HT1080 (cell line): Measurements from ENCODE around the gene TMEM222. TPM values are rescaled to one million over a fixed set of nuclear protein-coding genes. Genes with fewer than 3 reads are reported as not detected.
"Not testable (repeated sequence)": the region's sequence is repeated elsewhere in the genome, so short reads cannot be mapped to it uniquely, and the experiment has no call there.

ENCODE experiments used
- DNase-seq: peaks from one replicate; pipeline ENCODE4 v3.0.0-alpha.2; 2015; ENCODE audit warnings: low read depth
- small RNA-seq: library from RNA; depleted of rRNA; stranded (forward); fragments of <200 nt; gene quantifications from one replicate; pipeline ENCODE3, GENCODE V24; 2014
- total RNA-seq: library from RNA; depleted of rRNA; stranded (reverse); fragments of >200 nt; shearing (Covaris generic); gene quantifications from 2 replicates; pipeline ENCODE4 v1.2.3, GENCODE V29; 2014; rRNA removed

TMEM222 gene
- total RNA-seq, 1 experiment from 2014 or later, result 75.0 TPM

- DNase-seq, result no peak
Observed at GRCh38 chr1:27377760-27378495, 56.0 kb downstream of the TMEM222 start.

- no peak for DNase-seq
Observed at GRCh38 chr1:27379564-27380122, 57.7 kb downstream of the TMEM222 start.

- DNase-seq, result no peak
Observed at GRCh38 chr1:27380224-27380623, 58.3 kb downstream of the TMEM222 start.

DNA sequence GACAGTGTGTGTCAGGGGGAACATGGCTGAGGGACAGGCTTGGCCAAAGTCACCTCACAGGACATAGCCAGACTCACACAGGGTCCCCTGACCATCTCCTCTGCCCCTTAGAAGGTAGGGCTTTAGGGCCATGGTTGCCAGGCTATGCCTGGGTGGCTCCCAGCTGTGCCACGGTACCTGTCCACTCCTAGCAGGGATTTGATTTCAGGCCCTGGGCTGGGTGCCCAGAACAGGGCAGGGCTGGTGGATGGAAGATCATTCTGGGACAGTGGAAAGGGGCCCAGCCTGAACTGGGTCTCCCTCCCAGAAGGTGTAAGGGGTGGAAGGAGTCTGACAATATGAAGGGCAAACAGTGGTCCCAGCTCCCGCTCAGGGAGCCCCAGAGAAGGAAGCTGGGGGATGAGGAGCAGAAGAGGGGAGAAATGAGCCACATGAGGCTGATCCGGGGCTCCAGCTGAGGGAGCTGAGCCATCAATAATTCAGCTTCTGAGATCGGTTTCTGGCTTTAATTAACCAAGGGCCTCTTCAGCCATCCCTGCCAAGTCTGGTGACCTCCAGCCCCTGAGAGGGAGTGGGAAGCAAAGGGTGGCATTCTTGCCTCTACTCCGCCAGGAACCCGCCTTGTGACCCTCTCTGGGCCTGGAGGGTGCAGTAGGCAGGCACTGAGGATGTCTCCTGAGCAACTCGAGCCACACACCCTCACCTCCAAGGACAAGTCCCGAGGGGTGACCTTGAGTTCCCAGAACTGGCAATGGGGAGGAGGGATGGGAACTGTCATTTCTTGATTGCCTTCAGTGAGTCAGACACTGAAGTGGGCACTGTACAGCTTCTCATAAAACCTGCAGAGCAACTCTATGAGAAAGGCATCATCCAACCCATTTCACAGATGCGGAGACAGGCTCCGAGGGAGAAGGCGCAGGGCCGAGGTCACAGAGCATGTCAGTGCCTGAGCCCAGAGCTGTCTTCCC lies 59.1 kb downstream of the TMEM222 start:
- DNase-seq, result no peak

DNA sequence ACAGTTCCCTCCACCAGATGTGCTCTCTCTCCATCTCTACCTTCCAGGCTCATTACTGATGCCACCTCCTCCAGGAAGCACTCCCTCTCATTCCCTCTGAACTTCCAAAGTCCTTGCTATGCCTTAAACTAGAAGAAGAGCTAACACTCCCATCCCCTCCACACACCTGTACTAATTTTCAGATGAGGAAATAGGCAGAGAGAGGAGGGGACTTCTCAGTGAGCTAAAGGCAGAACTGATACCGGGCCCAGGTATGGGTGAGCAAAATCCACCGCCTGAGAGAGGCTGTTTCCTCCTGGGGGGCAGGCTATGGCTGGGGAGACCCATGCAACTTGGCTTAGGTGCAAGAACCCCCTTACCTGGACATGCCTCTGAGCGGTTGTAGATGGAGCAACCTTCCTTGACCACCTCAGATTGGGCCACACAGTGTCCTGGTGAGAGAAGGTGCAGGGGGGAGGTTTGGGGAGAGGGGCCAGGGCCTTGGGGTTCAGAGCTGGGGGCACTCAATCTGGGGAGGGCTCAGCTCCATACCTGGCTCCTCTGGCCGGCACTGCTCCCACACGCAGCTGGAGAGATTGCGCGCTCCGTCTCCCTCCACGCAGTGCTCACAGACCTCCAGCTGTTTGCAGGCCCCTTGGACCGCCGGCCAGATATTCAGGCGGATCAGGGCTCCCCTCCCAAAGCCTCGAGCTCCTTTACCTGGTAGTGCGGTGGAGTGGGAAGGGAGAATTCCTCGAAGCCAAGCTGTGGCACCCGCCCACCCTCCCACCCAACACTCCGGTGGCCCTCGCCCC lies 60.2 kb downstream of the TMEM222 start:
- DNase-seq, result no peak

- DNase-seq, result no peak
Observed at GRCh38 chr1:27383039-27383605, 61.2 kb downstream of the TMEM222 start, which contains the start of gene CD164L2. Gene CD164L2, minus strand, starts transcription at chr1:27383333. Its CDS starts 94 bp downstream, at chr1:27383239.

- no peak for DNase-seq
Observed at GRCh38 chr1:27383661-27384060, 61.7 kb downstream of the TMEM222 start.

- not testable (repeated sequence) for DNase-seq
Observed at GRCh38 chr1:27384797-27385196, 62.8 kb downstream of the TMEM222 start.

Small RNAs within 50 kb of the gene (small RNA-seq; reads per million reads assigned to genes)
- not detected for gene RNU6-48P

Other genes with a start within 250 kb of the TMEM222 start
- 11.3 and 13.1 TPM in 2 replicates for gene SLC9A1, start 167.0 kb upstream of the TMEM222 start, total RNA-seq
- gene WDTC1, start 87.5 kb upstream of the TMEM222 start, total RNA-seq, result 6.3 and 9.1 TPM in 2 replicates
- 4.1 and 4.7 TPM in 2 replicates for gene SYTL1, start 19.9 kb downstream of the TMEM222 start, total RNA-seq
- gene MAP3K6, start 44.8 kb downstream of the TMEM222 start, total RNA-seq, result 7.9 and 8.3 TPM in 2 replicates
- not detected in 2 replicates for gene FCN3, start 52.7 kb downstream of the TMEM222 start, total RNA-seq
- not detected in 2 replicates for gene CD164L2, start 61.2 kb downstream of the TMEM222 start, total RNA-seq
- gene GPR3, start 70.5 kb downstream of the TMEM222 start, total RNA-seq, result 2.7 and 2.8 TPM in 2 replicates
- gene WASF2, start 168.0 kb downstream of the TMEM222 start, total RNA-seq, result 12.5 and 18.2 TPM in 2 replicates